ENCODE measurements around the gene ARHGEF33.
"Not testable (repeated sequence)": the region's sequence is repeated elsewhere in the genome, so short reads cannot be mapped to it uniquely, and the experiment has no call there.

Gene ARHGEF33

GRCh38 chr2:38911191-38911590 lies 21.5 kb downstream of the ARHGEF33 start:
- no peak for DNase-seq (ENCODE audit: low read depth)

DNA sequence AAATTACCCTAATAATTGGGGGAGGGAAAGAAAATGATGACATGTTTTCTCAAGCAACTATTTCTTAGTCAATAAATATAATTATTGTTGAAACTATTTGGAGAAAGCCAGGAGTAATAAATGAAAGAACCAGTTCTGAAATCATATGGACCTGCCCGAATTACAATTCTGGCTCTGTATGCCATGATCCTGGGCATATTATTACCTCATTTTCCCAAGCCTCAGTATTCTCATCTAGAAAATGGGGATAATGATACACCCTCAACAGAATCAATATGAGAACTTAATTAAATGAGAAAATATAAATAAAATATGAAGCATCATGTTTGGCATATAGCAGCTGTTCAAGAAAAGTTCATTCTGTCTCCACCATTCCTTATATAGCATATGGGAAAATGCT lies 22.9 kb downstream of the ARHGEF33 start:
- no peak for DNase-seq (ENCODE audit: low read depth)

- no peak for DNase-seq (ENCODE audit: low read depth)
These were observed 32.7 kb downstream of the ARHGEF33 start for GRCh38 chr2:38922389-38922788.

GRCh38 chr2:38922902-38923301 lies 33.2 kb downstream of the ARHGEF33 start:
- DNase-seq (ENCODE audit: low read depth): no peak

DNA sequence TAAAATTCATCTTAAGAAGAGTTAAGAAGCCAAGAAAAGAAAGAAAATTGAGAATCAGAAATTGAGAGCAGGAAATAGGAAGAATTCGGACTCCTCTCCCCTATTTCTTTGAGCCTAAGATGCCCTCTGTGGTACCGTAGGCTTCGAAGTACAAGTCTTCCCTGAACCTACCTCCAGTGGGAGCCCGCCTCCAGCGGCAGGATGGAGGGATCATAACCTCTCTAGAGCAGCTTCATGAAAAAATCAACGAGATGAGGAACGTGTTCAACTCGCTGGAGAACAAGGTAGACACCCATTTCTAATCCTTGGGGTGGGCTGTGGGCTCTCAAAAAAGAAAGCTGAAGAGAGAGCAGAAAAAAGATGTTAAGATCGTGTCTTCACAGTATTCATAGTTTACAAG lies 36.3 kb downstream of the ARHGEF33 start:
- DNase-seq (ENCODE audit: low read depth): peak; percentile 17

- DNase-seq (ENCODE audit: low read depth): no peak
These were observed 40.9 kb downstream of the ARHGEF33 start for GRCh38 chr2:38930600-38930999.

- DNase-seq (ENCODE audit: low read depth): no peak
These were observed 42.9 kb downstream of the ARHGEF33 start for GRCh38 chr2:38932586-38932985.

- no peak for DNase-seq (ENCODE audit: low read depth)
These were observed 44.0 kb downstream of the ARHGEF33 start for GRCh38 chr2:38933653-38934052.

DNA sequence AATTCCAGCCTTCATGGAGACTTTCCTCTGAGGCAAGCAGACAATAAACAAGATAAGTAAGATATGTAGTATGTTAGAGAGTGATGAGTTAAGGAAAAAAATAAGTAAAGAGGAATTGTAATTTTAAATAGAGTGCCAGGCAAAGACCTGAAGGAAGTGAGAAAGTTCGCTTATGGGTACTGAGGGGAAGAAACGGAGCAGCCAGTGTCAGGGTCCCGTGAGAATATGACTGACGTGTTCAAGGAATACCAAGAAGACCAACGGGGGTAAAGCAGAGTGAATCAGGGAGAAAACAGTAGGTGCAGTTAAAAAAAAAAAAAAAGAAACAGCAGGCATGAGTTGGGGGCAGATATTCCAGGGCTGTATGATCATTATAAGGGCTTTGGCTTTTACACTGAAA lies 45.1 kb downstream of the ARHGEF33 start:
- peak; percentile 13 for DNase-seq (ENCODE audit: low read depth)

DNA sequence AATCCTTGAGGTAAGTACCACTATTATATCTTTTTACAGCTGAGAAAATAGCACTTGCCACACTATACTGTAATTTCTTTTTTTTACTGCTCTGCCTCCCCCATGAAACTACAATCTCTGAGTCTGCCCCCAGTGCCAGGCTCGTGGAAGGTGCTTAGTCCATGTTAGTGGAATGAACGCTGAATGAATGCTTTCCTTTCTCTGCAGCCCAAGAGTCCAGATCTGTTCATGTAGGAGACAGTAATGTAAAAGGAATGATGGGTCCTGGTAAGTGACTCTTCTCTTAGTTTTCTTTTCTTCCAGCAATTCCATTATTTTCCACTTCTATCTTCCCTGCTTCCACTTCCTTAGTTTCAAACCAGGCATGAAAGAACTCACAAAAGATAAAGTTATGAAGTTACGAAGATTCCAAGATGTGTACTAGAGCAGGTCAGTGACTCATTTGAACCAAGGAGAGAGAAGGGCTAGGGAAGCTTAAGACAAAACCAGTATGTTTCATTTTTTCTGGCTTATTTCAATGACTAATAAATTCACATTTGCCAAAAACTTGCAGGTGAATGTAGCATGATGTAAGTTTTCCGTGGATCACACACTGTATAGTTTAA lies 46.0 kb downstream of the ARHGEF33 start:
- peak; percentile 74 for DNase-seq (ENCODE audit: low read depth)

- DNase-seq (ENCODE audit: low read depth): not testable (repeated sequence)
These were observed 46.8 kb downstream of the ARHGEF33 start for GRCh38 chr2:38936516-38936915.

GRCh38 chr2:38937548-38937947 lies 47.9 kb downstream of the ARHGEF33 start:
- DNase-seq (ENCODE audit: low read depth): no peak

GRCh38 chr2:38940746-38941145 lies 51.1 kb downstream of the ARHGEF33 start:
- DNase-seq (ENCODE audit: low read depth): no peak

DNA sequence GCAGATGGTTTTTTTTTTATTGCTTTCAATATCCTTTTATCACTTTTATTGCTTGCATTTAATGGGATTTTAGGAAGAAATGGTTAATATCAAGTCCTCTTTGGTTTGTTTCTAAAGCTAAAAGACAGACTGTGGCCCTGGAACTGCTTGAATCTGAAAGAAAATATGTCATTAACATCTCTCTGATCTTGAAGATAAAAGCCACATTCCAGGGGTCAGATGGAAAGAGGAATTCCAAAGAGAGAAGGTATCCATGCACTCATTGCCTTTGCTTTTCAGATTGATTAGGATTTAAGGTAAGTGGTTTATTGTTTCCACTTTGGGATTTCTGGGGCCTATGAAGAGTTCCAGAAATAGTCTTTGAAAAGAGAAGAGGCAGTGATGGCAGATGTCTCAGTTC lies 54.1 kb downstream of the ARHGEF33 start:
- no peak for DNase-seq (ENCODE audit: low read depth)

GRCh38 chr2:38945372-38945771 lies 55.7 kb downstream of the ARHGEF33 start:
- no peak for DNase-seq (ENCODE audit: low read depth)

DNA sequence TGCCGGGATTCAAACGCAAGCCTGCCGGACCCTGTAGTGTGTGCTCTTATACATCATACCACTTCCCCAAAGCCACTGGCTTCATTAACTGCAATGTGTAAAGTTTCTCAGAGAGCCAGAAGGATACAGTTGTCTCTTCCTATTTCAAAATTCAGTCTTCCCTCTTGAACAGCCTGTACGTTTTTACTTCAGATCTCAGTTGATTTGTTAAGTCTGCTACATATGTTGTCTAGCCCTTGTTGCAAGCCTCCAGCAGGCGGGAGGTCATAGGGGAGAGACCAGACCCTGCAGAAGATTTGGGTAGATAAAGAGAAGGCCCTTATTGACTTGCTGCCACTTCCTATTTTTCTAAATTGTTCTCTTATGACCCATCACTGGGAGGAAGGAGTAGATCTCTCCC lies 56.2 kb downstream of the ARHGEF33 start:
- DNase-seq (ENCODE audit: low read depth): no peak

DNA sequence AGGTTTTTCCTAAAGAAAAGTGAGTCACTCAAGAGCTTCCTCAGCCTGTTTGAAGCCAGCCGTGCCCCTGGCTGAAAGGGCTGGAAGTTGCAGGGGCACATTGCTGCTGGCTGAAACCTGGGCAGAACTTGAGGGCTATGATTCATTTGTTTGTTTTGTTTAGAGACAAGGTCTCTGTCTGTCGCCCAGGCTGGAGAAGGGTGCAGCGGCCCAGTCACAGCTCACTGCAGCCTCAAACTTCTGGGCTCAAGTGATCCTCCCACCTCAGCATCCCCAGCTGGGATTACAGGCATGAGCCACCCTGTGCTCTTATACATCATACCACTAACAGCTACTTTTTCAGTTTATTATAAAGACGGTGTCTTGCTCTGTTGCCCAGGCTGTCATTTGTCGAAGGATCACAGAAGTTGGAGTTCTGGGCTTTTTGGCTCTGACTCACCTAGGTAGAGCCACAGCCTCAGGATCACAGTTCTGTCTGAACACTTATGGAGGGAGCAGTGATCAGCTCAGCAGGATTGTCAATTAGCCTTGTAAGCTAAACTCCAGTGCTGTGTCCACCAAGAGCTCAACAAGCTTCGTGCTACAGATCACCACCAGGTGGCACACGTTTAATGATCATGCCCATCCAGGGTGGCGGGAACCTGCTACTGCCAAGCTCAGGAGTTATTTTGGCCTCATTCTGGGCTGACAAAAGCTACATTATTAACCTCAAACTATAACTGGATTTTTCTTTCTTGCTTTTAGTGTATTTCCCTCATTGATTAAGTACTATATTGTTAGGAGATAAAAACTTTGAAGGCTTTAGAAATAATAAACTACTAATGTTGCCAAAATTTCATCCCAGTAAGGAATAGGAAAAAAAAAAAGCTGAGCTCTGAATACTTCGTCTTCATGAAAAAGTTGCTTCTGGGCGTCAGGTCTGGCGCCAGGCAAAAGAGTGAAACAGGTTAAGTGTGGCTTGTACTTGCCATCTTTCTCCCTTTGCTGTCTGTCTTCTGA lies 57.9 kb downstream of the ARHGEF33 start:
- peak; percentile 71 for DNase-seq (ENCODE audit: low read depth)

GRCh38 chr2:38948387-38948882 lies 58.8 kb downstream of the ARHGEF33 start:
- no peak for DNase-seq (ENCODE audit: low read depth)

GRCh38 chr2:38948995-38949394 lies 59.3 kb downstream of the ARHGEF33 start:
- DNase-seq (ENCODE audit: low read depth): no peak

DNA sequence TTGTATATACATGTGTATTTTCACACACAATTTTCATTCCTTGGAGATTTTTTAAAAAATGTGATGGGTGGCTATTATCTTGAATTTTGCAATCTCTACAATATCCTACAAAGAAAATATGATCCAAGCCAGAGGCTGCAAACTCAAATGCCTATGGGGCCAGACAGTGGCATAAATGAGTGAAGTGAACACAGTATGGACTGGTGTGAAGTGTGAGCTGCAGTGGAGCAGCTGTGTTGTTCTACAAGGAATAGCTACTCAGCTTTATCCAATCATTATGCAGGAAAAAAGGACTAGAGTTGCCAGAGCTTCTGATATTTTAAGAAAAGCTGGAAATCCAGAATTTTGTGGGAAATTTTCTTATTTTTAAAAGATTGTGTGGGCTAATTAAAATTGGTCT lies 62.1 kb downstream of the ARHGEF33 start:
- DNase-seq (ENCODE audit: low read depth): no peak

DNA sequence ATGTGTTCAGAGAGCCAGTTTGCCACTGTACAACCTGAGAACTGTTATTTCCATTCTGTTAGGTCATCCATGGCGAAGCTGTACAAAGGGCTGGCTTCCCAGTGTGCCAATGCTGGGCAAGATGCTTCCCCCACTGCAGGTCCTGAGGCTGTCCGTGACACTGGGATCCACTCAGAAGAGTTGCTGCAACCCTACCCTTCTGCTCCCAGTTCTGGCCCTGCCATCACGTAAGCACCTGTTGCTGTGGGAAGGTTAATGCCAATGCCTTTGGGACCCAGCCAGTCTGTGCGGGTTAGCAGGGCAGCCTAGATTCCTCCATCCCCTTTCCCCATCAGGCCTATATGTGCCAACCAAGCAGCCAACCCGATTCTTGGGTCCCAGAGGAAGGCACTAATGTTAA lies 68.3 kb downstream of the ARHGEF33 start:
- no peak for DNase-seq (ENCODE audit: low read depth)

GRCh38 chr2:38959466-38959865 lies 69.8 kb downstream of the ARHGEF33 start:
- no peak for DNase-seq (ENCODE audit: low read depth)

DNA sequence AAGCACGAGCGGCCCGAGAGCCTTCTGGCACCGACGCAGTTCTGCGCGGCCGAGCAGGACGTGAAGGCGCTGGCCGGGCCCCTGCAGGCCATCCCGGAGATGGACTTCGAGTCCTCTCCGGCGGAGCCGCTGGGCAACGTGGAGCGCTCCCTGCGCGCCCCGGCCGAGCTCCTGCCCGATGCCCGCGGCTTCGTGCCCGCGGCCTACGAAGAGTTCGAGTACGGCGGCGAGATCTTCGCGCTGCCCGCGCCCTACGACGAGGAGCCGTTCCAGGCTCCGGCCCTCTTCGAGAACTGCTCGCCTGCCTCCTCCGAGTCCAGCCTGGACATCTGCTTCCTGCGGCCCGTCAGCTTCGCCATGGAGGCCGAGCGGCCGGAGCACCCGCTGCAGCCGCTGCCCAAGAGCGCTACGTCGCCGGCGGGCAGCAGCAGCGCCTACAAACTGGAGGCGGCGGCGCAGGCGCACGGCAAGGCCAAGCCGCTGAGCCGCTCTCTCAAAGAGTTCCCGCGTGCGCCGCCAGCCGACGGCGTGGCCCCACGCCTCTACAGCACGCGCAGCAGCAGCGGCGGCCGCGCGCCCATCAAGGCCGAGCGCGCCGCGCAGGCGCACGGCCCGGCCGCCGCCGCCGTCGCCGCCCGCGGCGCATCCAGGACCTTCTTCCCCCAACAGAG lies 70.4 kb downstream of the ARHGEF33 start:
- DNase-seq (ENCODE audit: low read depth): peak; percentile 88

Data from amniotic epithelial cell (primary cell).